HepG2 (cell line): ENCODE results near the gene SEC14L5. TPM values are rescaled to one million over a fixed set of nuclear protein-coding genes. Genes with fewer than 3 reads are reported as not detected.
A peak's percentile ranks its signal among the peaks of the same experiment; 100 is the strongest.

Experiments used
- BORCS8-MEF2B ChIP-seq: sonication (generic); formaldehyde crosslinking; IDR thresholded peaks from 2 replicates; pipeline ENCODE4 v1.8.0; 2022; ENCODE audit warnings: mild to moderate bottlenecking, missing genetic modification reagents
- CHD2 ChIP-seq: IDR thresholded peaks from 2 replicates; pipeline ENCODE4 v1.6.1; 2011; ENCODE audit warnings: low read depth, low read length, improper control_type of control experiment
- DR1 ChIP-seq: sonication (generic); formaldehyde crosslinking; IDR thresholded peaks from 2 replicates; pipeline ENCODE4 v1.8.0; 2021; ENCODE audit warnings: mild to moderate bottlenecking, missing genetic modification reagents, inconsistent platforms
- EED ChIP-seq: sonication (generic); formaldehyde crosslinking; IDR thresholded peaks from 2 replicates; pipeline ENCODE4 v1.5.0; 2020; ENCODE audit warnings: mild to moderate bottlenecking, missing genetic modification reagents
- GTF3A ChIP-seq: sonication (generic); formaldehyde crosslinking; conservative IDR thresholded peaks from 2 replicates; pipeline ENCODE4 v1.4.0; 2020; ENCODE audit warnings: mild to moderate bottlenecking, missing genetic modification reagents
- MIXL1 ChIP-seq: IDR thresholded peaks from 2 replicates; pipeline ENCODE4 v1.6.1; 2016
- NONO ChIP-seq, 2 experiments: fragments of 450-650 bp in 1 of 2; sonication (generic) in 1 of 2; formaldehyde crosslinking in 1 of 2; IDR thresholded peaks in 1 of 2; conservative IDR thresholded peaks in 1 of 2; 2 replicates each; pipeline versions ENCODE4 v1.6.1 to v1.8.0; 2017 to 2022; ENCODE audit warnings: mild to moderate bottlenecking in 1 of 2, missing genetic modification reagents in 1 of 2, moderate library complexity in 1 of 2
- PRPF4 ChIP-seq: fragments of 200-400 bp; formaldehyde crosslinking; IDR thresholded peaks from 2 replicates; pipeline ENCODE4 v1.6.1; 2016; ENCODE audit warnings: low read length, low read depth; ENCODE audit not compliant: poor library complexity, severe bottlenecking
- PTBP1 ChIP-seq: fragments of 200-400 bp; formaldehyde crosslinking; IDR thresholded peaks from 2 replicates; pipeline ENCODE4 v1.6.1; 2018; ENCODE audit warnings: low read length, low read depth; ENCODE audit not compliant: poor library complexity, severe bottlenecking
- TBX2 ChIP-seq: sonication (generic); formaldehyde crosslinking; IDR thresholded peaks from 2 replicates; pipeline ENCODE4 v1.5.0; 2020; ENCODE audit warnings: missing genetic modification reagents, mild to moderate bottlenecking, borderline replicate concordance
- TMF1 ChIP-seq: sonication (generic); formaldehyde crosslinking; IDR thresholded peaks from 2 replicates; pipeline ENCODE4 v1.8.1; 2022; ENCODE audit warnings: low read depth, missing genetic modification reagents
- YEATS2 ChIP-seq: sonication (generic); formaldehyde crosslinking; IDR thresholded peaks from 2 replicates; pipeline ENCODE4 v1.4.0; 2020; ENCODE audit warnings: missing genetic modification reagents, borderline replicate concordance
- YEATS4 ChIP-seq: sonication (generic); formaldehyde crosslinking; IDR thresholded peaks from 2 replicates; pipeline ENCODE4 v1.4.0; 2020; ENCODE audit warnings: missing genetic modification reagents, borderline replicate concordance
- ZBTB1 ChIP-seq: sonication (generic); formaldehyde crosslinking; IDR thresholded peaks from 2 replicates; pipeline ENCODE4 v1.4.0; 2020; ENCODE audit warnings: missing genetic modification reagents, borderline replicate concordance
- ZNF709 ChIP-seq: sonication (generic); formaldehyde crosslinking; IDR thresholded peaks from 2 replicates; pipeline ENCODE4 v1.5.0; 2020; ENCODE audit warnings: mild to moderate bottlenecking, missing genetic modification reagents
- polyA plus RNA-seq, 8 experiments: library from polyadenylated mRNA; depleted of rRNA in 3 of 8; stranded (reverse) in 7 of 8; unstranded in 1 of 8; fragments of >200 nt; fragmentation: Illumina TruSeq in 4 of 8; extraction: Trizol in 4 of 8; gene quantifications; 2 replicates each; pipeline versions ENCODE4 v1.2.1 to v1.2.3, GENCODE V29; 2011 to 2016; ENCODE audit warnings: low read depth in 4 of 8, missing spikeins in 1 of 8, mixed read lengths in 1 of 8; ENCODE audit not compliant: insufficient read depth in 1 of 8
- total RNA-seq, 5 experiments: library from RNA; depleted of rRNA; stranded (reverse); fragments of >200 nt; fragmentation: Illumina TruSeq; extraction: Trizol; gene quantifications; 2 replicates each; pipeline ENCODE4 v1.2.3, GENCODE V29; 2016; ENCODE audit warnings: low read depth in 1 of 5
- TF ChIP-seq, protein P1 (sequence below): sonication (generic); formaldehyde crosslinking; IDR thresholded peaks from 2 replicates; pipeline ENCODE4 v1.4.0; 2020; ENCODE audit warnings: missing genetic modification reagents, borderline replicate concordance
- TF ChIP-seq, protein P2 (sequence below): sonication (generic); formaldehyde crosslinking; IDR thresholded peaks from 2 replicates; pipeline ENCODE4 v1.4.0; 2020; ENCODE audit warnings: missing genetic modification reagents
- TF ChIP-seq, protein P3 (sequence below): sonication (generic); formaldehyde crosslinking; IDR thresholded peaks from 2 replicates; pipeline ENCODE4 v1.8.1; 2023; ENCODE audit warnings: mild to moderate bottlenecking, missing genetic modification reagents
- TF ChIP-seq, protein P4 (sequence below): sonication (generic); formaldehyde crosslinking; IDR thresholded peaks from 2 replicates; pipeline ENCODE4 v1.5.0; 2020; ENCODE audit warnings: mild to moderate bottlenecking, missing genetic modification reagents, moderate library complexity
- TF ChIP-seq, protein P5 (sequence below): IDR thresholded peaks from 2 replicates; pipeline ENCODE4 v1.6.1; 2016; ENCODE audit warnings: missing genetic modification reagents, missing compliant biosample characterization

SEC14L5 gene
- total and polyA plus RNA-seq, 2 of the 13 experiments (the other 11 are each of a cell fraction or from before 2014, with no cell fraction given): 0.40 to 0.42 TPM

DNA sequence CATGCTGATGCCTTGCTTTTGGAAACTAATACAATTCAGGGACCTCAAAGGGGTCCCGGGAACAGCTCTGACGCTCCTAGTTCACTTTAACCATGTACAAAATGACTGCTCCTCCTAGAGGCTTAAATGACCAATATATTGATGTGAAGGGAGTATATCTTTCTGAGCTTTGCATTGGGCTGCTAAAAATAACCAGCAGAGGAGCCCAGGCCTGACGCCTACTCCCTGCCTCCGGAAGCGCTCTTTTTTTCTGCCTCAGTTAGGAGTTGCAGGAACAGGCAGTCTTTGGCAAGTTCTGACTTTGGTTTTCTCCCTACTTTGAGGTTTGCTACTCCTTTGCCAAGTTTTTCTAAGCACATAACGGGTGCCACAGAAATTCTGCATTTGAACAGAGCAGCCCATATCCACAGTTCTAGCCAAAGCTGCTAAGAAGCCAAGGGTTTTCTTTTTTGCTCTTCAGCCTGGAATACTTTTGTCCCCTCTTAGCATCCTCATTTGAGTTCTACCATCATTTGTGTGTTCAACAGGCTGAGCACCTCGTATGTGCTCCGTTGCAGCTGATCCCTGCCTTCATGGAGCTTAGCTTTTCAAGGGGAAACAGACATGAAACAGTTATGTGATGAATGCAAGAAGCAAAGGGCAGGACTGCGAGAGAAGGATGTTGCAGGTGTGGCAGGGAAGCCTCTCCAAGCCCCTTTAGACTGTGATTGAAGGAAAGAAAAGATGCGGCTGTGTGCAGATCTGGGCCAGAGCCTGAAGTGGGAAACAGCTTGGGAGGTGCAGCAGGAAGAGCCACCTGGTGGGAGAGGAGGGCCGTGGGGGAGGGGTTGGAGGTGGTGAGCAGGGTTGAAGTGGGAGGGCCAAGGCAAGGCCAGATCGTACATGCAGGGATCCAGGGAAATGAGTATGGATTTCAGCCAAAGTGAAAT lies 78.4 kb downstream of the SEC14L5 start (continued):
- TF ChIP-seq, protein P1, sequence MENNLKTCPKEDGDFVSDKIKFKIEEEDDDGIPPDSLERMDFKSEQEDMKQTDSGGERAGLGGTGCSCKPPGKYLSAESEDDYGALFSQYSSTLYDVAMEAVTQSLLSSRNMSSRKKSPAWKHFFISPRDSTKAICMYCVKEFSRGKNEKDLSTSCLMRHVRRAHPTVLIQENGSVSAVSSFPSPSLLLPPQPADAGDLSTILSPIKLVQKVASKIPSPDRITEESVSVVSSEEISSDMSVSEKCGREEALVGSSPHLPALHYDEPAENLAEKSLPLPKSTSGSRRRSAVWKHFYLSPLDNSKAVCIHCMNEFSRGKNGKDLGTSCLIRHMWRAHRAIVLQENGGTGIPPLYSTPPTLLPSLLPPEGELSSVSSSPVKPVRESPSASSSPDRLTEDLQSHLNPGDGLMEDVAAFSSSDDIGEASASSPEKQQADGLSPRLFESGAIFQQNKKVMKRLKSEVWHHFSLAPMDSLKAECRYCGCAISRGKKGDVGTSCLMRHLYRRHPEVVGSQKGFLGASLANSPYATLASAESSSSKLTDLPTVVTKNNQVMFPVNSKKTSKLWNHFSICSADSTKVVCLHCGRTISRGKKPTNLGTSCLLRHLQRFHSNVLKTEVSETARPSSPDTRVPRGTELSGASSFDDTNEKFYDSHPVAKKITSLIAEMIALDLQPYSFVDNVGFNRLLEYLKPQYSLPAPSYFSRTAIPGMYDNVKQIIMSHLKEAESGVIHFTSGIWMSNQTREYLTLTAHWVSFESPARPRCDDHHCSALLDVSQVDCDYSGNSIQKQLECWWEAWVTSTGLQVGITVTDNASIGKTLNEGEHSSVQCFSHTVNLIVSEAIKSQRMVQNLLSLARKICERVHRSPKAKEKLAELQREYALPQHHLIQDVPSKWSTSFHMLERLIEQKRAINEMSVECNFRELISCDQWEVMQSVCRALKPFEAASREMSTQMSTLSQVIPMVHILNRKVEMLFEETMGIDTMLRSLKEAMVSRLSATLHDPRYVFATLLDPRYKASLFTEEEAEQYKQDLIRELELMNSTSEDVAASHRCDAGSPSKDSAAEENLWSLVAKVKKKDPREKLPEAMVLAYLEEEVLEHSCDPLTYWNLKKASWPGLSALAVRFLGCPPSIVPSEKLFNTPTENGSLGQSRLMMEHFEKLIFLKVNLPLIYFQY (CRISPR knock-in tag): no peak
- TF ChIP-seq PTBP1 (no peak), ZNF709 (no peak), EED (CRISPR knock-in tag) (no peak), YEATS2 (CRISPR knock-in tag) (peak; percentile 44), CHD2 (peak; percentile 48; the same call in 1 of the 2 replicates), NONO (IDR thresholded peaks at IDR 0.05) (no peak), NONO (CRISPR knock-in tag; conservative IDR thresholded peaks at IDR 0.05) (peak; percentile 58; the same call in 1 of the 2 replicates), PRPF4 (no peak), TBX2 (CRISPR knock-in tag) (0 out of 2 replicates have a peak, but pooled peaks have one; percentile 20), ZBTB1 (CRISPR knock-in tag) (no peak), MIXL1 (CRISPR knock-in tag) (0 out of 2 replicates have a peak, but pooled peaks have one; percentile 14), DR1 (no peak), TMF1 (CRISPR knock-in tag) (0 out of 2 replicates have a peak, but pooled peaks have one; percentile 51), YEATS4 (CRISPR knock-in tag) (peak; percentile 47; the same call in 1 of the 2 replicates), GTF3A (CRISPR knock-in tag) (no peak), BORCS8-MEF2B (peak; percentile 75; the same call in 1 of the 2 replicates)
- TF ChIP-seq, protein P2, sequence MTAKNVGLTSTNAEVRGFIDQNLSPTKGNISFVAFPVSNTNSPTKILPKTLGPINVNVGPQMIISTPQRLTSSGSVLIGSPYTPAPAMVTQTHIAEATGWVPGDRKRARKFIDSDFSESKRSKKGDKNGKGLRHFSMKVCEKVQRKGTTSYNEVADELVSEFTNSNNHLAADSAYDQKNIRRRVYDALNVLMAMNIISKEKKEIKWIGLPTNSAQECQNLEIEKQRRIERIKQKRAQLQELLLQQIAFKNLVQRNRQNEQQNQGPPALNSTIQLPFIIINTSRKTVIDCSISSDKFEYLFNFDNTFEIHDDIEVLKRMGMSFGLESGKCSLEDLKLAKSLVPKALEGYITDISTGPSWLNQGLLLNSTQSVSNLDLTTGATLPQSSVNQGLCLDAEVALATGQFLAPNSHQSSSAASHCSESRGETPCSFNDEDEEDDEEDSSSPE: 0 out of 2 replicates have a peak, but pooled peaks have one; percentile 14
- TF ChIP-seq, protein P3, sequence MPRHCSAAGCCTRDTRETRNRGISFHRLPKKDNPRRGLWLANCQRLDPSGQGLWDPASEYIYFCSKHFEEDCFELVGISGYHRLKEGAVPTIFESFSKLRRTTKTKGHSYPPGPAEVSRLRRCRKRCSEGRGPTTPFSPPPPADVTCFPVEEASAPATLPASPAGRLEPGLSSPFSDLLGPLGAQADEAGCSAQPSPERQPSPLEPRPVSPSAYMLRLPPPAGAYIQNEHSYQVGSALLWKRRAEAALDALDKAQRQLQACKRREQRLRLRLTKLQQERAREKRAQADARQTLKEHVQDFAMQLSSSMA: no peak
- TF ChIP-seq, protein P4, sequence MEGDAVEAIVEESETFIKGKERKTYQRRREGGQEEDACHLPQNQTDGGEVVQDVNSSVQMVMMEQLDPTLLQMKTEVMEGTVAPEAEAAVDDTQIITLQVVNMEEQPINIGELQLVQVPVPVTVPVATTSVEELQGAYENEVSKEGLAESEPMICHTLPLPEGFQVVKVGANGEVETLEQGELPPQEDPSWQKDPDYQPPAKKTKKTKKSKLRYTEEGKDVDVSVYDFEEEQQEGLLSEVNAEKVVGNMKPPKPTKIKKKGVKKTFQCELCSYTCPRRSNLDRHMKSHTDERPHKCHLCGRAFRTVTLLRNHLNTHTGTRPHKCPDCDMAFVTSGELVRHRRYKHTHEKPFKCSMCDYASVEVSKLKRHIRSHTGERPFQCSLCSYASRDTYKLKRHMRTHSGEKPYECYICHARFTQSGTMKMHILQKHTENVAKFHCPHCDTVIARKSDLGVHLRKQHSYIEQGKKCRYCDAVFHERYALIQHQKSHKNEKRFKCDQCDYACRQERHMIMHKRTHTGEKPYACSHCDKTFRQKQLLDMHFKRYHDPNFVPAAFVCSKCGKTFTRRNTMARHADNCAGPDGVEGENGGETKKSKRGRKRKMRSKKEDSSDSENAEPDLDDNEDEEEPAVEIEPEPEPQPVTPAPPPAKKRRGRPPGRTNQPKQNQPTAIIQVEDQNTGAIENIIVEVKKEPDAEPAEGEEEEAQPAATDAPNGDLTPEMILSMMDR (CRISPR knock-in tag): peak; percentile 62
- TF ChIP-seq, protein P5, sequence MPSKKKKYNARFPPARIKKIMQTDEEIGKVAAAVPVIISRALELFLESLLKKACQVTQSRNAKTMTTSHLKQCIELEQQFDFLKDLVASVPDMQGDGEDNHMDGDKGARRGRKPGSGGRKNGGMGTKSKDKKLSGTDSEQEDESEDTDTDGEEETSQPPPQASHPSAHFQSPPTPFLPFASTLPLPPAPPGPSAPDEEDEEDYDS (CRISPR knock-in tag): peak; percentile 36; the same call in 1 of the 2 replicates
